HCT116 (cell line): Measurements from ENCODE around the gene OTOP1. TPM values are rescaled to one million over a fixed set of nuclear protein-coding genes. Genes with fewer than 3 reads are reported as not detected.
"Not testable (repeated sequence)": the region's sequence is repeated elsewhere in the genome, so short reads cannot be mapped to it uniquely, and the experiment has no call there.

Source experiments
- ATAC-seq: fragments of 200-7000 bp; cut with Tn5 transposase; 2 replicates; pipeline ENCODE4 v1.9.1; 2020; ENCODE audit warnings: mild to moderate bottlenecking, moderate library complexity
- BruUV-seq: library from RNA; stranded (reverse); fragments of 400-500 nt; replicated peaks from 2 replicates; lab custom pipeline; 2021; lab: Mats Ljungman, UMichigan
- CTCF ChIA-PET: fragments of 300-600 bp; sonication (Branson Sonifier 250); formaldehyde crosslinking; loops from one replicate; lab custom pipeline; 2021; ENCODE audit warnings: antibody characterized with exemption; lab: Charles Lee
- POLR2A ChIA-PET: fragments of 300-600, 350-600 bp; sonication (Branson Sonifier 250); formaldehyde crosslinking; loops from one replicate; lab custom pipeline; 2021; ENCODE audit warnings: antibody characterized with exemption; lab: Charles Lee
- RAD21 ChIA-PET, 2 experiments: fragments of 300-600 bp; sonication (Branson Sonifier 250); formaldehyde crosslinking; loops; one replicate each; lab custom pipeline; 2023; ENCODE audit warnings: low total read pairs in 2 of 2; ENCODE audit not compliant: uncharacterized antibody in 2 of 2, unreplicated experiment in 2 of 2, low non-redundant PET in 1 of 2; lab: Charles Lee
- DNase-seq: peaks from one replicate; pipeline ENCODE4 v3.0.0-alpha.2; 2010; ENCODE audit warnings: low read depth, low spot score
- H2AFZ ChIP-seq: fragments of 200-600 bp; shearing (Covaris generic), sonication (generic); 2 replicates; pipeline ENCODE4 v1.6.1; 2017; ENCODE audit warnings: low read depth, mixed run types, mixed read lengths, antibody characterized with exemption, low read length; ENCODE audit not compliant: poor library complexity, severe bottlenecking
- H3K27ac ChIP-seq: 2 replicates; pipeline ENCODE4 v1.5.1; 2012; ENCODE audit warnings: low read depth, low read length
- H3K27me3 ChIP-seq: fragments of 200-600 bp; sonication (generic); 2 replicates; pipeline ENCODE4 v1.6.1; 2016; ENCODE audit warnings: mixed run types, low read length, mixed read lengths; ENCODE audit not compliant: insufficient read depth
- H3K36me3 ChIP-seq, 2 experiments: fragments of 200-500 bp in 1 of 2; fragments of 200-600 bp in 1 of 2; sonication (Bioruptor generic) in 1 of 2; sonication (generic) in 1 of 2; 2 replicates each; pipeline versions ENCODE4 v1.5.1 to v1.6.1; 2014 to 2016; ENCODE audit warnings: low read length in 2 of 2, inconsistent platforms in 1 of 2, mixed read lengths in 1 of 2, mixed run types in 1 of 2; ENCODE audit not compliant: insufficient read depth in 2 of 2, control insufficient read depth in 1 of 2
- H3K4me1 ChIP-seq, 2 experiments: fragments of 200-600 bp in 1 of 2; sonication (generic) in 1 of 2; 2 replicates each; pipeline versions ENCODE4 v1.5.1 to v1.6.1; 2012 to 2017; ENCODE audit warnings: low read length in 2 of 2, inconsistent platforms in 1 of 2, mild to moderate bottlenecking in 1 of 2, mixed read lengths in 1 of 2, mixed run types in 1 of 2, moderate library complexity in 1 of 2; ENCODE audit not compliant: insufficient read depth in 2 of 2, control insufficient read depth in 1 of 2
- H3K4me2 ChIP-seq: fragments of 200-600 bp; sonication (generic); 2 replicates; pipeline ENCODE4 v1.6.1; 2017; ENCODE audit warnings: mixed run types, low read length, mixed read lengths
- H3K4me3 ChIP-seq, 2 experiments: fragments of 200-600 bp in 1 of 2; sonication (generic) in 1 of 2; replicated peaks in 1 of 2; 2 replicates each; pipeline ENCODE4 v1.5.1; 2011 to 2016; ENCODE audit warnings: low read length in 2 of 2, control low read depth in 1 of 2, low read depth in 1 of 2, mild to moderate bottlenecking in 1 of 2, mixed read lengths in 1 of 2, mixed run types in 1 of 2
- H3K79me2 ChIP-seq: fragments of 200-600 bp; sonication (generic); 2 replicates; pipeline ENCODE4 v1.6.1; 2017; ENCODE audit warnings: mild to moderate bottlenecking, mixed run types, low read length, moderate library complexity, mixed read lengths; ENCODE audit not compliant: insufficient read depth
- H3K9ac ChIP-seq: fragments of 200-600 bp; sonication (generic); 2 replicates; pipeline ENCODE4 v1.6.1; 2016; ENCODE audit warnings: low read length, mixed read lengths
- H3K9me2 ChIP-seq: fragments of 200-600 bp; sonication (generic), shearing (Covaris generic); 2 replicates; pipeline ENCODE4 v1.6.1; 2017; ENCODE audit warnings: mixed run types, mild to moderate bottlenecking, moderate library complexity; ENCODE audit not compliant: insufficient read depth
- H3K9me3 ChIP-seq, 2 experiments: fragments of 200-500 bp in 1 of 2; fragments of 200-600 bp in 1 of 2; sonication (Bioruptor generic) in 1 of 2; sonication (generic) in 1 of 2; 2 replicates each; pipeline ENCODE4 v1.6.1; 2014 to 2017; ENCODE audit warnings: low read length in 2 of 2, mixed read lengths in 2 of 2, inconsistent platforms in 1 of 2, low read depth in 1 of 2, mild to moderate bottlenecking in 1 of 2, mixed run types in 1 of 2, moderate library complexity in 1 of 2; ENCODE audit not compliant: control insufficient read depth in 1 of 2, insufficient read depth in 1 of 2
- H4K20me1 ChIP-seq: fragments of 200-600 bp; sonication (generic), shearing (Covaris generic); 2 replicates; pipeline ENCODE4 v1.6.1; 2017; ENCODE audit warnings: mixed run types, mild to moderate bottlenecking, moderate library complexity; ENCODE audit not compliant: insufficient read depth
- ATF3 ChIP-seq: IDR thresholded peaks from 2 replicates; pipeline ENCODE4 v1.6.1; 2012
- CBX3 ChIP-seq: IDR thresholded peaks from 2 replicates; pipeline ENCODE4 v1.6.1; 2012; ENCODE audit warnings: low read depth
- CTCF ChIP-seq, 3 experiments: fragments of 200-600 bp in 1 of 3; sonication (generic) in 1 of 3; IDR thresholded peaks in 2 of 3; conservative IDR thresholded peaks in 1 of 3; 2 replicates each; pipeline ENCODE4 v1.5.1; 2012 to 2017; ENCODE audit warnings: low read depth in 2 of 3, low read length in 2 of 3, antibody characterized with exemption in 1 of 3, borderline replicate concordance in 1 of 3, control low read depth in 1 of 3, mild to moderate bottlenecking in 1 of 3, mixed read lengths in 1 of 3, mixed run types in 1 of 3, moderate library complexity in 1 of 3; ENCODE audit not compliant: insufficient read depth in 1 of 3
- EGR1 ChIP-seq: IDR thresholded peaks from 2 replicates; pipeline ENCODE4 v1.6.1; 2012; ENCODE audit warnings: low read depth
- EZH2phosphoT487 ChIP-seq: fragments of 200-600 bp; IDR thresholded peaks from 2 replicates; pipeline ENCODE4 v1.6.1; 2018; ENCODE audit warnings: antibody characterized with exemption, borderline replicate concordance
- JUND ChIP-seq: IDR thresholded peaks from 2 replicates; pipeline ENCODE4 v1.6.1; 2012
- MAX ChIP-seq: IDR thresholded peaks from 2 replicates; pipeline ENCODE4 v1.6.1; 2012
- SP1 ChIP-seq: IDR thresholded peaks from 2 replicates; pipeline ENCODE4 v1.6.1; 2012; ENCODE audit warnings: low read depth
- SRF ChIP-seq: IDR thresholded peaks from 2 replicates; pipeline ENCODE4 v1.6.1; 2012; ENCODE audit warnings: low read depth
- TCF7L2 ChIP-seq: IDR thresholded peaks from 2 replicates; pipeline ENCODE4 v1.7.0; 2011; ENCODE audit warnings: borderline replicate concordance, inconsistent platforms; ENCODE audit not compliant: insufficient read depth, insufficient read length; ENCODE audit errors: extremely low read depth
- YY1 ChIP-seq: IDR thresholded peaks from 2 replicates; pipeline ENCODE4 v1.6.1; 2011; ENCODE audit warnings: low read length, low read depth, moderate library complexity, mild to moderate bottlenecking; ENCODE audit not compliant: insufficient replicate concordance; ENCODE audit errors: extremely low read depth
- ZBTB33 ChIP-seq: IDR thresholded peaks from 2 replicates; pipeline ENCODE4 v1.6.1; 2011; ENCODE audit warnings: mild to moderate bottlenecking, low read length, moderate library complexity; ENCODE audit not compliant: insufficient replicate concordance; ENCODE audit errors: extremely low read depth
- ZFX ChIP-seq: fragments of 450-650 bp; IDR thresholded peaks from 2 replicates; pipeline ENCODE4 v1.6.1; 2017
- intact Hi-C: fragments of 100-400 bp; cut with micrococcal nuclease; formaldehyde crosslinking; loops from 2 replicates; pipeline ENCODE4 v1.10.0; 2022
- total RNA-seq: library from RNA; stranded (reverse); gene quantifications from one replicate; pipeline ENCODE4 v1.2.1, GENCODE V29; 2021; ENCODE audit not compliant: unreplicated experiment

OTOP1 gene
- total RNA-seq, 1 experiment from 2014 or later: not detected

GRCh38 chr4:4249342-4249741 is 22.6 kb upstream of the OTOP1 start:
- RAD21 ChIA-PET, POLR2A ChIA-PET, H3K9me3 ChIP-seq, DNase-seq, H2AFZ ChIP-seq, BruUV-seq, H4K20me1 ChIP-seq, H3K9me2 ChIP-seq, H3K27me3 ChIP-seq, H3K36me3 ChIP-seq, ATAC-seq, intact Hi-C loops: not testable (repeated sequence)
- peak overlapping the region; percentile 90 for H3K9ac ChIP-seq
- peak overlapping the region; percentile 85; the same call in 1 of the 2 replicates for H3K27ac ChIP-seq
- CTCF ChIA-PET: interaction anchor here (2.3 kb wide), 1 partner anchor 11 kb away, joined by 8 read pairs; no protein-coding TSS in a partner anchor
- peak overlapping the region; percentile 88 for H3K4me2 ChIP-seq
- peaks cover 16% of the 10 kb centered on the region for H3K79me2 ChIP-seq
- H3K4me1 ChIP-seq: peaks cover 8 to 20% of the 10 kb centered on the region in 2 experiments
- peak overlapping the region; percentile 85 to 94 for H3K4me3 ChIP-seq

GRCh38 chr4:4248885-4249203 is 22.1 kb upstream of the OTOP1 start:
- Histone ChIP-seq H3K9me3 (no peaks in the 10 kb centered on the region), H4K20me1 (no peaks in the 10 kb centered on the region), H3K4me3 (peak overlapping the region; percentile 85 to 94), H3K79me2 (peaks cover 16% of the 10 kb centered on the region), H2AFZ (peak overlapping the region; percentile 38), H3K27ac (peak overlapping the region; percentile 85), H3K36me3 (peaks cover 5 to 11% of the 10 kb centered on the region in 2 experiments; a peak in 2 of 4 replicates), H3K4me2 (peak overlapping the region; percentile 88), H3K9me2 (no peaks in the 10 kb centered on the region), H3K9ac (peak overlapping the region; percentile 90), H3K4me1 (peaks cover 8 to 20% of the 10 kb centered on the region in 2 experiments), H3K27me3 (no peaks in the 10 kb centered on the region)
- DNase-seq (no peak), ATAC-seq (no peak; the same call in none of the 2 replicates)
- ChIA-PET CTCF (interaction anchor here (2.3 kb wide), 1 partner anchor 11 kb away, joined by 8 read pairs; no protein-coding TSS in a partner anchor), POLR2A (no interaction called here), RAD21 (no interaction called here)
- intact Hi-C loops: no loop called here
- BruUV-seq: no TSS peak
- TF ChIP-seq ZBTB33 (no peak), YY1 (no peak), SP1 (no peak), EGR1 (no peak), CTCF (IDR thresholded peaks at IDR 0.05 in 2 of 3, conservative IDR thresholded peaks at IDR 0.05 in 1 of 3; ENCODE audit: borderline replicate concordance in 1 of 3, insufficient read depth in 1 of 3, low read depth in 2 of 3, low read length in 2 of 3) (no peak), EZH2phosphoT487 (no peak), CBX3 (no peak), ATF3 (no peak), MAX (no peak), ZFX (no peak), JUND (no peak), TCF7L2 (no peak), SRF (no peak)
